SK-N-SH (cell line): ENCODE data around the gene MAP6. TPM values are rescaled to one million over a fixed set of nuclear protein-coding genes. Genes with fewer than 3 reads are reported as not detected.

Source experiments
- CHD2 ChIP-seq: fragments of 150-350 bp; IDR thresholded peaks from 2 replicates; pipeline ENCODE4 v1.6.1; 2018; ENCODE audit warnings: low read length; ENCODE audit not compliant: partially characterized antibody
- ELF1 ChIP-seq: IDR thresholded peaks from 2 replicates; pipeline ENCODE4 v1.4.0; 2012
- EP300 ChIP-seq, 2 experiments: IDR thresholded peaks; 2 replicates each; pipeline versions ENCODE4 v1.4.0 to v1.6.1; 2012; ENCODE audit warnings: borderline replicate concordance in 1 of 2, low read depth in 1 of 2, low read length in 1 of 2
- EZH2phosphoT487 ChIP-seq: fragments of 200-600 bp; sonication (generic); IDR thresholded peaks from 2 replicates; pipeline ENCODE4 v1.6.1; 2017; ENCODE audit warnings: low read depth, mixed run types, mild to moderate bottlenecking, antibody characterized with exemption, moderate library complexity, borderline replicate concordance
- FOSL2 ChIP-seq: IDR thresholded peaks from 2 replicates; pipeline ENCODE4 v1.4.0; 2012; ENCODE audit warnings: low read depth, mild to moderate bottlenecking, moderate library complexity, borderline replicate concordance
- FOXM1 ChIP-seq: IDR thresholded peaks from 2 replicates; pipeline ENCODE4 v1.4.0; 2012; ENCODE audit warnings: low read depth, mild to moderate bottlenecking
- GABPA ChIP-seq: IDR thresholded peaks from 2 replicates; pipeline ENCODE4 v1.4.0; 2012; ENCODE audit warnings: low read depth, mild to moderate bottlenecking
- JUND ChIP-seq: IDR thresholded peaks from 2 replicates; pipeline ENCODE4 v1.4.0; 2012
- MXI1 ChIP-seq: IDR thresholded peaks from 2 replicates; pipeline ENCODE4 v1.6.1; 2012; ENCODE audit warnings: mild to moderate bottlenecking, low read depth, low read length, improper control_type of control experiment
- NFIC ChIP-seq: IDR thresholded peaks from 2 replicates; pipeline ENCODE4 v1.4.0; 2012; ENCODE audit warnings: borderline replicate concordance
- NRF1 ChIP-seq: IDR thresholded peaks from 2 replicates; pipeline ENCODE4 v1.6.1; 2012; ENCODE audit warnings: low read depth, mild to moderate bottlenecking, low read length
- POLR2AphosphoS5 ChIP-seq: IDR thresholded peaks from 2 replicates; pipeline ENCODE4 v1.6.1; 2012; ENCODE audit warnings: low read depth, low read length
- RAD21 ChIP-seq: IDR thresholded peaks from 2 replicates; pipeline ENCODE4 v1.6.1; 2012; ENCODE audit warnings: mild to moderate bottlenecking, low read length
- RCOR1 ChIP-seq: fragments of 150-350 bp; IDR thresholded peaks from 2 replicates; pipeline ENCODE4 v1.6.1; 2017; ENCODE audit warnings: antibody characterized with exemption, low read length
- RFX5 ChIP-seq: IDR thresholded peaks from 2 replicates; pipeline ENCODE4 v1.6.1; 2012; ENCODE audit warnings: mild to moderate bottlenecking, improper control_type of control experiment, low read length
- RXRA ChIP-seq: IDR thresholded peaks from 2 replicates; pipeline ENCODE4 v1.4.0; 2012; ENCODE audit warnings: low read depth, mild to moderate bottlenecking, borderline replicate concordance
- SIN3A ChIP-seq: IDR thresholded peaks from 2 replicates; pipeline ENCODE4 v1.6.1; 2012; ENCODE audit warnings: low read depth, mild to moderate bottlenecking, low read length, moderate library complexity, borderline replicate concordance
- SMC3 ChIP-seq: IDR thresholded peaks from 2 replicates; pipeline ENCODE4 v1.6.1; 2012; ENCODE audit warnings: low read depth, low read length, improper control_type of control experiment
- TCF12 ChIP-seq: IDR thresholded peaks from 2 replicates; pipeline ENCODE4 v1.4.0; 2012
- TEAD4 ChIP-seq: IDR thresholded peaks from 2 replicates; pipeline ENCODE4 v1.4.0; 2012; ENCODE audit warnings: mild to moderate bottlenecking, borderline replicate concordance; ENCODE audit not compliant: insufficient read depth
- YY1 ChIP-seq: IDR thresholded peaks from 2 replicates; pipeline ENCODE4 v1.4.0; 2012; ENCODE audit warnings: low read depth, mild to moderate bottlenecking
- polyA plus RNA-seq, 3 experiments: library from polyadenylated mRNA; depleted of rRNA; stranded (reverse); fragments of >200 nt; gene quantifications; 2 replicates each; pipeline ENCODE4 v1.2.3, GENCODE V29; 2012
- TF ChIP-seq, protein P1 (sequence below): IDR thresholded peaks from 2 replicates; pipeline ENCODE4 v1.4.0; 2012; ENCODE audit warnings: low read depth
- TF ChIP-seq, protein P2 (sequence below): fragments of 200-600 bp; sonication (generic); IDR thresholded peaks from 2 replicates; pipeline ENCODE4 v1.6.1; 2017; ENCODE audit warnings: antibody characterized with exemption, mild to moderate bottlenecking, moderate library complexity
- TF ChIP-seq, protein P3 (sequence below): fragments of 150-350 bp; IDR thresholded peaks from 2 replicates; pipeline ENCODE4 v1.6.1; 2016; ENCODE audit warnings: mild to moderate bottlenecking, low read depth, low read length
- TF ChIP-seq, protein P4 (sequence below): IDR thresholded peaks from 2 replicates; pipeline ENCODE4 v1.4.0; 2012; ENCODE audit warnings: low read depth, borderline replicate concordance
- TF ChIP-seq, protein P5 (sequence below): fragments of 150-350 bp; IDR thresholded peaks from 2 replicates; pipeline ENCODE4 v1.6.1; 2017; ENCODE audit warnings: antibody characterized with exemption, low read length, low read depth, borderline replicate concordance

Gene MAP6
- polyA plus RNA-seq, 1 of the 3 experiments (the other 2 are of a cell fraction): 11.1 TPM

DNA sequence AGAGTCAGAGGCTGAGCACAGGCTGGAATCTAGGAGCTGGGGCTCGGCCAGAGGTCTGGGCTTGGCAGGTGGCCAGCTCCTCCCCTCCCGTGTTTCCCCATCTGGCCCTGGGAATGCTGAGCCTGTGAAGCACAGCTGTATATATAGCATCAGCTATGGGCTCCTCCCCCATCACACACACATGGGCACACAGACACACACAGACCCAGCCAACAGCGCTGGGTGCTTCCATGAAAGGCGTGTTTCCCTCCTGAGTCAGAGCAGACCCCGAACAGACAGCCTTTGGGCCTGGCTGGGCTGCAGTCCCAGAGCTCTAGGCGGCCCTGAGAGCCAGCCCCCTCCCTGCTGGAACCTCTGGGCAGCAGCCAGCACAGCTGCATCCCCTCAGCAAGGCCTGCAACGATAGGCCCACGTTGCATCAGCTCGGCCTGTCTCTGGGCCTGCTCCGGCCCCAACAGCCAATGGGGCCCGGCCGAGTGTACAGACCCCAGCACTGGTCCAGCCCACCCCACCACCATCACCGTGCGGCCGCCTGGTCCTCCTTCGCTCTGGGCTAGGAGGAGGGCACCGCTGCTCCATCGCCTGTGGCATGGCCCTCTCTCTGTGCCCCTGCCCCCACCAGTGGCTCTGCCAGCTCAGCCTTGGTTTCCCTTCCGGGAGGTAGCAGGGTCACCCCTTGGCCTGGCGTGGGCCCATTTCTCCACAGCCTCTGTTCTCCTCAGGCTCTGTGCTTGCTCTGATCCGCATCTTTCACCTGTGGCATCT is 114.4 kb downstream of the MAP6 start (continued):
- peak; percentile 83; the same call in 1 of the 2 replicates for TF ChIP-seq TCF12
- TF ChIP-seq TEAD4: peak; percentile 44; the same call in 1 of the 2 replicates
- peak; percentile 20 to 89; a peak in 3 of 4 replicates for TF ChIP-seq EP300 (IDR thresholded peaks at IDR 0.05; ENCODE audit: borderline replicate concordance in 1 of 2, low read depth in 1 of 2, low read length in 1 of 2)
- peak; percentile 85 for TF ChIP-seq CHD2
- TF ChIP-seq MXI1: peak; percentile 89
- TF ChIP-seq NFIC: peak; percentile 94
- TF ChIP-seq YY1: no peak
- no peak for TF ChIP-seq ELF1
- TF ChIP-seq JUND: peak; percentile 36; the same call in 1 of the 2 replicates
- TF ChIP-seq RFX5: peak; percentile 68
- TF ChIP-seq SMC3: peak; percentile 28; the same call in 1 of the 2 replicates
- TF ChIP-seq RCOR1: no peak; the same call in 1 of the 2 replicates
- peak; percentile 25; the same call in 1 of the 2 replicates for TF ChIP-seq FOSL2
- no peak for TF ChIP-seq RXRA
- no peak; the same call in none of the 2 replicates for TF ChIP-seq POLR2AphosphoS5
- no peak for TF ChIP-seq EZH2phosphoT487
- TF ChIP-seq NRF1: peak; percentile 17; the same call in 1 of the 2 replicates
- no peak for TF ChIP-seq GABPA
- TF ChIP-seq, protein P1, sequence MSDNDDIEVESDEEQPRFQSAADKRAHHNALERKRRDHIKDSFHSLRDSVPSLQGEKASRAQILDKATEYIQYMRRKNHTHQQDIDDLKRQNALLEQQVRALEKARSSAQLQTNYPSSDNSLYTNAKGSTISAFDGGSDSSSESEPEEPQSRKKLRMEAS: peak; percentile 50; the same call in 1 of the 2 replicates
- TF ChIP-seq, protein P2, sequence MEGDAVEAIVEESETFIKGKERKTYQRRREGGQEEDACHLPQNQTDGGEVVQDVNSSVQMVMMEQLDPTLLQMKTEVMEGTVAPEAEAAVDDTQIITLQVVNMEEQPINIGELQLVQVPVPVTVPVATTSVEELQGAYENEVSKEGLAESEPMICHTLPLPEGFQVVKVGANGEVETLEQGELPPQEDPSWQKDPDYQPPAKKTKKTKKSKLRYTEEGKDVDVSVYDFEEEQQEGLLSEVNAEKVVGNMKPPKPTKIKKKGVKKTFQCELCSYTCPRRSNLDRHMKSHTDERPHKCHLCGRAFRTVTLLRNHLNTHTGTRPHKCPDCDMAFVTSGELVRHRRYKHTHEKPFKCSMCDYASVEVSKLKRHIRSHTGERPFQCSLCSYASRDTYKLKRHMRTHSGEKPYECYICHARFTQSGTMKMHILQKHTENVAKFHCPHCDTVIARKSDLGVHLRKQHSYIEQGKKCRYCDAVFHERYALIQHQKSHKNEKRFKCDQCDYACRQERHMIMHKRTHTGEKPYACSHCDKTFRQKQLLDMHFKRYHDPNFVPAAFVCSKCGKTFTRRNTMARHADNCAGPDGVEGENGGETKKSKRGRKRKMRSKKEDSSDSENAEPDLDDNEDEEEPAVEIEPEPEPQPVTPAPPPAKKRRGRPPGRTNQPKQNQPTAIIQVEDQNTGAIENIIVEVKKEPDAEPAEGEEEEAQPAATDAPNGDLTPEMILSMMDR: no peak
- TF ChIP-seq FOXM1: no peak
- TF ChIP-seq, protein P3, sequence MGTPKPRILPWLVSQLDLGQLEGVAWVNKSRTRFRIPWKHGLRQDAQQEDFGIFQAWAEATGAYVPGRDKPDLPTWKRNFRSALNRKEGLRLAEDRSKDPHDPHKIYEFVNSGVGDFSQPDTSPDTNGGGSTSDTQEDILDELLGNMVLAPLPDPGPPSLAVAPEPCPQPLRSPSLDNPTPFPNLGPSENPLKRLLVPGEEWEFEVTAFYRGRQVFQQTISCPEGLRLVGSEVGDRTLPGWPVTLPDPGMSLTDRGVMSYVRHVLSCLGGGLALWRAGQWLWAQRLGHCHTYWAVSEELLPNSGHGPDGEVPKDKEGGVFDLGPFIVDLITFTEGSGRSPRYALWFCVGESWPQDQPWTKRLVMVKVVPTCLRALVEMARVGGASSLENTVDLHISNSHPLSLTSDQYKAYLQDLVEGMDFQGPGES: no peak
- no peak for TF ChIP-seq SIN3A
- TF ChIP-seq, protein P4, sequence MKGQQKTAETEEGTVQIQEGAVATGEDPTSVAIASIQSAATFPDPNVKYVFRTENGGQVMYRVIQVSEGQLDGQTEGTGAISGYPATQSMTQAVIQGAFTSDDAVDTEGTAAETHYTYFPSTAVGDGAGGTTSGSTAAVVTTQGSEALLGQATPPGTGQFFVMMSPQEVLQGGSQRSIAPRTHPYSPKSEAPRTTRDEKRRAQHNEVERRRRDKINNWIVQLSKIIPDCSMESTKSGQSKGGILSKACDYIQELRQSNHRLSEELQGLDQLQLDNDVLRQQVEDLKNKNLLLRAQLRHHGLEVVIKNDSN: no peak
- no peak; the same call in 1 of the 2 replicates for TF ChIP-seq RAD21
- TF ChIP-seq, protein P5, sequence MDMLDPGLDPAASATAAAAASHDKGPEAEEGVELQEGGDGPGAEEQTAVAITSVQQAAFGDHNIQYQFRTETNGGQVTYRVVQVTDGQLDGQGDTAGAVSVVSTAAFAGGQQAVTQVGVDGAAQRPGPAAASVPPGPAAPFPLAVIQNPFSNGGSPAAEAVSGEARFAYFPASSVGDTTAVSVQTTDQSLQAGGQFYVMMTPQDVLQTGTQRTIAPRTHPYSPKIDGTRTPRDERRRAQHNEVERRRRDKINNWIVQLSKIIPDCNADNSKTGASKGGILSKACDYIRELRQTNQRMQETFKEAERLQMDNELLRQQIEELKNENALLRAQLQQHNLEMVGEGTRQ: no peak
